ENCODE data around the gene SMYD3.

SMYD3 gene

DNA sequence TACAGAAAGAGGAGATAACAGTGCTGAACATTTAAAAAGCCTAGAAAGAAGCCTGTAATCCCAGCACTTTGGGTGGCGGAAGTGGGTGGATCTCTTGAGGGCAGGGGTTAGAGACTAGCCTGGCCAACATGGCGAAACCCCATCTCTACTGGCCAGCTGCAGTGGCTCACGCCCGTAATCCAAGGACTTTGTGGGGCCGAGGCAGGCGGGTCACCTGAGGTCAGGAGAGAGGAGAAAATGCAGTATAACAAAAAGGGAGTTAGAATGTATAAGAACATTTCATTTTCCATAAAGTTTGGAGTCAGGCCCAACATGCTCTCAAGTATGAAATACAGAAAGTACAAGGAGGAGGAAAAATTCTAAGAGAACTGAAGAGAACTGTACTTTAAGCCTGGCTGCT lies 134.5 kb downstream of the SMYD3 start:
- H4K20me1 ChIP-seq (ENCODE audit: low read depth, low read length): no peaks in the 10 kb centered on the region
- H2AFZ ChIP-seq (ENCODE audit: low read depth, low read length, severe bottlenecking): no peak overlapping the region
- no peak overlapping the region for H3K27ac ChIP-seq (ENCODE audit: low read depth, low read length)
- H3K4me3 ChIP-seq (ENCODE audit: insufficient read depth, low read length, poor library complexity, severe bottlenecking): no peak overlapping the region
- no peaks in the 10 kb centered on the region for H3F3A ChIP-seq (ENCODE audit: insufficient read depth)
- no peaks in the 10 kb centered on the region for H3K9me3 ChIP-seq (ENCODE audit: insufficient read depth, low read length)
- TF ChIP-seq CTCF (IDR thresholded peaks at IDR 0.05; ENCODE audit: insufficient read depth, low read length, poor library complexity, severe bottlenecking): no peak
- no peak for TF ChIP-seq EZH2phosphoT487 (conservative IDR thresholded peaks at IDR 0.05; ENCODE audit: low read length)
- H3K36me3 ChIP-seq (ENCODE audit: low read length): no peaks in the 10 kb centered on the region
- no peaks in the 10 kb centered on the region for H3K9me2 ChIP-seq (replicated peaks; ENCODE audit: insufficient read depth, low read length)
- no peak overlapping the region for H3K4me2 ChIP-seq (ENCODE audit: low read depth, low read length, poor library complexity, severe bottlenecking)
- H3K79me2 ChIP-seq (ENCODE audit: insufficient read depth, low read length): no peaks in the 10 kb centered on the region; the same call in 1 of the 2 replicates
- H3K27me3 ChIP-seq (ENCODE audit: low read length): no peaks in the 10 kb centered on the region
- no peak overlapping the region for H3K9ac ChIP-seq (ENCODE audit: low read length)

GRCh38 chr1:246367041-246367440 lies 140.0 kb downstream of the SMYD3 start:
- Histone ChIP-seq H3K27ac (ENCODE audit: low read depth, low read length) (no peak overlapping the region), H3K9ac (ENCODE audit: low read length) (no peak overlapping the region), H2AFZ (ENCODE audit: low read depth, low read length, severe bottlenecking) (no peak overlapping the region), H3K4me3 (ENCODE audit: insufficient read depth, low read length, poor library complexity, severe bottlenecking) (no peak overlapping the region), H3K4me2 (ENCODE audit: low read depth, low read length, poor library complexity, severe bottlenecking) (no peak overlapping the region), H3K79me2 (ENCODE audit: insufficient read depth, low read length) (peaks cover 4% of the 10 kb centered on the region; the same call in 1 of the 2 replicates), H3K9me3 (ENCODE audit: insufficient read depth, low read length) (no peaks in the 10 kb centered on the region), H3K9me2 (replicated peaks; ENCODE audit: insufficient read depth, low read length) (no peaks in the 10 kb centered on the region), H3F3A (ENCODE audit: insufficient read depth) (no peaks in the 10 kb centered on the region), H3K36me3 (ENCODE audit: low read length) (no peaks in the 10 kb centered on the region), H3K27me3 (ENCODE audit: low read length) (no peaks in the 10 kb centered on the region), H4K20me1 (ENCODE audit: low read depth, low read length) (no peaks in the 10 kb centered on the region)
- TF ChIP-seq EZH2phosphoT487 (conservative IDR thresholded peaks at IDR 0.05; ENCODE audit: low read length): no peak
- TF ChIP-seq CTCF (IDR thresholded peaks at IDR 0.05; ENCODE audit: insufficient read depth, low read length, poor library complexity, severe bottlenecking): no peak

GRCh38 chr1:246365708-246366107 lies 141.4 kb downstream of the SMYD3 start:
- H2AFZ ChIP-seq (ENCODE audit: low read depth, low read length, severe bottlenecking): no peak overlapping the region
- no peaks in the 10 kb centered on the region for H4K20me1 ChIP-seq (ENCODE audit: low read depth, low read length)
- no peak overlapping the region for H3K4me2 ChIP-seq (ENCODE audit: low read depth, low read length, poor library complexity, severe bottlenecking)
- H3K4me3 ChIP-seq (ENCODE audit: insufficient read depth, low read length, poor library complexity, severe bottlenecking): no peak overlapping the region
- H3K27ac ChIP-seq (ENCODE audit: low read depth, low read length): no peak overlapping the region
- no peaks in the 10 kb centered on the region for H3K9me2 ChIP-seq (replicated peaks; ENCODE audit: insufficient read depth, low read length)
- no peaks in the 10 kb centered on the region for H3F3A ChIP-seq (ENCODE audit: insufficient read depth)
- TF ChIP-seq EZH2phosphoT487 (conservative IDR thresholded peaks at IDR 0.05; ENCODE audit: low read length) (no peak), CTCF (IDR thresholded peaks at IDR 0.05; ENCODE audit: insufficient read depth, low read length, poor library complexity, severe bottlenecking) (no peak)
- H3K27me3 ChIP-seq (ENCODE audit: low read length): no peaks in the 10 kb centered on the region
- no peak overlapping the region for H3K9ac ChIP-seq (ENCODE audit: low read length)
- peaks cover 4% of the 10 kb centered on the region; the same call in 1 of the 2 replicates for H3K79me2 ChIP-seq (ENCODE audit: insufficient read depth, low read length)
- H3K9me3 ChIP-seq (ENCODE audit: insufficient read depth, low read length): no peaks in the 10 kb centered on the region
- no peaks in the 10 kb centered on the region for H3K36me3 ChIP-seq (ENCODE audit: low read length)
